8988T (cell line): ENCODE results near the gene UBA3.

Experiments
- DNase-seq: peaks from one replicate; pipeline ENCODE4 v3.0.0; 2011

UBA3 gene

DNA sequence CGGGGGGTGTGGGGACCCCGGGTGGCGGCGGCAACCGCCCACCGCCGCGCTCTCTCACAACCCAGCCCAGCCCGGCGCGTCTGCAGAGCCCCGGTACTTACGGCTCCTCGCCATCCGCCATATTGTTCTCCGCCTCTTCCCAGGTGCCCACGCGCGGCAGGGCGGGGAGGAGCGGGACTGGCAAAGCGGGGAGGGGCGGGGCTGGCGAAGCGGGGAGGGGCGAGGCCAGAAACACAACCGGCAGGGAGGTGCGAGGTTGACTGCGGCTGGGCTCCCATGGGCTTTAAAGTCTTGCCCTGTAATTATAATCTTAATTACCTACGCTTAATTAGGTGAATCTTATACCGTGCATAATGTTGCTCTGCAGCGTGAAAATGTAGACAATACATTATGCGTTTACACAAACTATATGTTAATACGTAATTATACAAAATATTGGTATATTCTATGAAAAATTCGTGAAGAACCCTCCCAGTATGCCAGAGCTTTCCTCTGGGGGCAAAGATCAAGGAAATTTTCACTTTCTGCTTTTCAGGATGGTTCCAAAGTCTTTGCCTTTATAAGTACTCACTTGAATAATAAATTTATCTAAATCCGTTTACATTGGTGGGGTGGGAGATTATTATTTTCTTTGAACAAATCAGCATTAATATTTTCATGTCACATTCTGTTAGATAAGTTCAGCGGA, at the start of gene UBA3:
Gene UBA3 (minus strand): TSS at position 133 of the 688 bp plus-strand sequence. CDS start 12 bp downstream, at position 121.
- DNase-seq, result peak; percentile 51

DNA sequence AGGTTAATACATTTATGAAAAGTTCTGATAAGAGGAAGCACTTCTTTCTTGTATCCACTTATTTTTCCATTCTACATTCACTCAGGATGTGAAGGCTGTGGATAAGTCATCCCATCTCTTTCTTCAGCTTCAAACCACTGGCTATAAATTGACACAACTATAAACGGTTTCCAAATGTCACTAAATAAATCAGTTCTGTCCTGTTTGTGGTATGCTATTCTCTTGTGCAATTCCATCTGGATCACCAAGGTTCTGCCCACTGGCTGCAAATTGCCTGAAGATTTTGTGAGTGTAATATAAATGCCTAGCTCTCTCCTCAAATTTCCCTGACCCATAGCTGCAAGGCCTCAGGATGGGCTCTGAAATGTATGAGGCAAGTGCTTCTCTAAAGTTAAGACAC, 49.4 kb upstream of the UBA3 start:
- DNase-seq, result no peak

DNA sequence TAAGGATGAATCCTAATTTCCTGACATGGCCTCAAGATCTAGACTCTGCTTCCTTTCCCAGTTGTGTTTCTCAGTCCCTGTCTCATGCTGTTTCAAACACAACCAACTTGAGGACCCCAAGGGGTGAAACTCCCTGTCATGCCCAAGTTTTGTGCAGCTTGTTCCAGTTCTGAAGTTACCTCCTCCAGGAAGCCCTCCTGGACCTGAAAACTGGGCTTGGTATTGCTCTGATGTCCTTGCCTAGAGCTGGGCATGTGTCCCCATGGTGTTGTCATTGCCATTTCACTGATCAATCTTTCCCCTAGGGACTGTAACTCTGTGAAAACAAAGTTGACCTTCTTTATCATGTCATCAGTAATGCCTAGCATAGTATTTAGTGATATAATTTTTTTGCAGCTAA, 48.3 kb upstream of the UBA3 start:
- no peak for DNase-seq

DNA sequence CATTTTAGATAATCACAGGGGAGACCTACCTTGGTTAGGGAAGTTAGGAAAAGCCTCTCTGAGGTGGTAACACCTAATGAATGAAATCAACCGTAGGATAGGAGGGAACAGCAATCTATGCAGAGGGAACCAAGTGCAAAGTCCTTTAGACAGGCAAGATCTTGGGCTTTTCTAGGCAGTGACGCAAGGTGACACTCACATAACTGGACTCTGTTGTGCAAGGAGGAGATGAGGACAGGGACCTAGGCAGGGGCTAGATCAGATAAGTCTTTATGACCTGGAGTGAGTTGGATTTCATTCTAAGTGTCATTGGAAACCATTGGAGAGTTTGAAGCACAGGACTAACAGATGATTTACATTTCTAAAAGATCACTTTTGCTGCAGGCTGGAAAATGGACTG, 46.8 kb upstream of the UBA3 start:
- DNase-seq, result no peak

DNA sequence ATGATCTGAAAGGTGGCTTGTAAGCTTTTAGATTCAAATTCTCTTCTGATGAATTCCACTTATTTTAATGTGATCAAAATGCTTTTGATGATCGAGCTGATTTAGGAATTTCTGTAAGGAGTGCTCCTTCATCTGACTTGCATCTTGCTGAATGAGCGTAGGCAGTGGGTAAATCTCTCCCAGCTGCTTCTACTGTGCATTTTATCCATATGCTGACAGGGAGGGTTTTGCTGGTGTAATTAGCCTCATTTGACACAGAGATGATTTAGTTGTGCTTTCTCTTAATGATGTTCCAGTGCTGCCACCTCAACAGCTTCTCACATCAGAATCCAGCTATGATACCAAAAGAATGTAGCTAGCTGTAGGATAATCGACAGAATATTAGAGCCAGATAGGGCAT, 46.1 kb upstream of the UBA3 start:
- no peak for DNase-seq

DNA sequence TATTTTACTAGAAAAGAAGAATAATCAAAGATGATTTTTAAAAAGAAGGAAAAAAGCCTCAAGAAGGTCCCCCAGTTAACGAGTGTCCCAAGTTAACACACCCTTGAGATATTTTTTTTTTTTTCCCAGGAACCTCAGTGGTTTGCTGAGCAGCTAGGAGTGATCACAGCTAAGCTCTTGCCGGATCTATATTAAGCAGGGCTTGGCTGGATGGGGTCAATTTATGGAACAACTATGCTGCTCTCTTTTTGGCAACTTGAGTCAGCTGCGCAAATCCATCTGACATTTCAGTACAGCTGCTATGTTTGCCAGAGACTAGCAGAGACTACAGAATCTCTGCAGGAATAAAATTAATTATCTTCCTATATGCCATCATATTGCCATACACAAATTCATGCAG, 42.2 kb upstream of the UBA3 start, which contains the start of gene LMOD3:
Gene LMOD3 (minus strand): TSS at position 193 of the 400 bp plus-strand sequence. CDS start 209 bp downstream, outside the sequence.
- no peak for DNase-seq

DNA sequence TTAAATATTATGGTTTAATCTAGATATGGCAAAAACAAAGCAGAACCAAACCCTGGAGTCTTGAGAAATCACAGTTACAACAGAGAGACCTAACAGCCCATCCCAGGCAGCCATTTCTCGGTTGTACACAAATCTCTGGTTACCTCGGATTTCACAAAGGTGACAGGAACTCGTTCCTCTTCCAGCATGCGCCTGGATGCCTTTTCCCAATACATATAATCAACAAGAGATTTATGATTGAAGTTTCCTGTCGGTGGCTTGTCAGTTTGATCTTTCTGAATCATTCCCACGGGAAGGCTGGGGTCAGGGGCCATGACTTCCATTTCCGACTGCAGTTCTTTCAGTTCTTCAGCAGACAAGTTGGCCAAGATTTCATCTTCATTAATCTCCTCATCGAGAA, 41.8 kb upstream of the UBA3 start:
- DNase-seq, result no peak

DNA sequence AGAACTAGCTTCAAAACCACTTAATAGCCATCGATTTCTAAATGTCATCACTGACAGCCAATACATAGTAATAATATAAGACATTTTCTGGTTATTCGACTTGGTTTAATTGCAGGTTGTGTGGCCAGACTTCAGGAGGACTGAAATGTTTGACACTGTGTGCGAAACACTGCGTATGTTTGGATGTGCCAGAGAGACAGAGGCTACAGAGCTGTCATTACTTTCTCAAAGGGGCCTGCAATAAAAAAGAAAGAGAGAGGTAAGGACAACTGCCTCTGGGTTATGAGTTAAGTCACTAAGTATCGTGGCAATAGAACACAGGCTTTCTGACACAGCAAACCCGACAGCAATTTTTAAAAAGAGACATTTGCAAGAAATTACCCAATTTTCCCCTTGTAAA, 41.3 kb upstream of the UBA3 start:
- DNase-seq, result no peak

DNA sequence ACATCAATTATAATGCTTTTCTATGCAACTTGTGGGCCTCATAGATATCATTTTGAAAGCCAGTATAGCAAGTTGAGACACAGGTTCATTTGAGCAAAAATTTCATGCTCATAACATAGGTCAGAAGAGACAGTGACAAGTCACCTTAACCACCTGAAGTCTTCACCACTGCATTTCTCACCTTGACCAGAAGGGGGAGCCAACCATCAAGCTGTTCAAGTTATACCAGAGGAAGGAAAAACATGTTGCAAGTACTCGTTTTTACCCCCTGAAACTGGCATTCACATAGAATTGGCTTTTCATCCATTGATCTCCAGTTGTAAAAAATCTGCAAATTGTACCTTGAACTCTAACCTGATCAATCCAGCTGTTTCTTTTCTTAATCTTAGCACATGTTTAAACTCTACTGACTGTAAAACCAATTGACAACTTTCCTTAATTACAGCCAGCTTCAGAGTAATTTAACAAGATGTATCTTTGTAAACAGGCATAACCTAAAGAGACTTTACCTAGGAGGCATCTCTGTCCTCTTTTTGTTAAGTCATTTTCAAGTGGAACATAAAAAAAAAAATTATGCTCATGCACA, 40.8 kb upstream of the UBA3 start:
- DNase-seq, result no peak

DNA sequence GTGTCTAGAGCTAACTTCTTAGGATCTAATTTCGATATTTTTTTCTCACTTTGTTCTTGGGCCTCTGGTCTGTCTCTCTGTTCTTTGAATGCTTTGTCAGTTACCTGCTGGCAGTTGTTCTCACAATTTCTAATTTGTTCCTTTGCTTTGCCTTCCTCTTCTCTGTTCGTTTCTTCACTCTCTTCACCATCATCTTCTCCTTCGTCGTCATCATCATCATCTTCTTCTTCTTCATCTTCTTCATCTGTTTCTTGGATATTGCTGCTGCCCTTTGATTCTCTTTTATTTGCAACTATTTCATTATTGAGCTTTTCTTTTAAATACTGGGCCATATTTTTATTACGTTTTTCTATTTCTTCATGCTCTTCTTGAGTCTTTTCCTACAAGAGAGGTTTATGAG, 39.5 kb upstream of the UBA3 start:
- DNase-seq, result no peak

DNA sequence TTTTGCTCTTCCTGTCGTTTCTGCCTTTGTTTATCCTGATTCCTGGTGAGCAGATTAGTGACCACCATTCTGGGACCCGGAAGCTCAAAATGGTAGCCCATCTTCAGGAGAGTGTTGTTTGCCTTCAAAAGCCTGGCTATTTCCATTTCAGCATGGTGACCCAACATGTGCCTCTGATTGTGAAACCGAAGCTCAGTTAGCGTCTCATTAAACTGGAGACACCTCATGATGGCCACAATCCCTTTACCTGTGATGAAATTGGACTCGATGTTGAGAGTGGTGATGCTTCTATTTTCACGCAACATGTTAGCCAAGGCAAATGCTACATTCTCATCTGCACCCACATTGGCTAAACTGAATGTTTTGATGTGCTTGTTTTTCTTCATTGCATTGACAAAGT, 39.0 kb upstream of the UBA3 start:
- no peak for DNase-seq

DNA sequence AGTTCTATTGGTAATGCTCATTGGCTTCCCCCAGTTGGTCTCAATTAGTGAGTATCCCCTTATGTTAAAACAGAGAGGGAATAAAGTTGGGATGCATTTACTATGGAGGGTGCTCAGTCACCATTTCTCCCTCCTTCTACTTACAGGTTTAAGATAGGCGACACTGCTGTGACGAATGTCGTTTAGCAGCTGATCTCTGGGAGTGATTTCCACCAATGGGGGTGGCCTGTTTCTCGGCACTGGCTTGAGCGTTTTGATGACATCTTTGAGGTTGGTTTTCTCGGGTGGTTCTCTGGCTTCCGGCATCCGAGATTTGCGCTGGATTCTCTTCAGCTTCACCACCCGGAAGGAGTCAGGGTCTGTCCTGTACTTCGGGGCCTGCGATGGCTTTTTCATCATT, 38.4 kb upstream of the UBA3 start:
- DNase-seq, result no peak

DNA sequence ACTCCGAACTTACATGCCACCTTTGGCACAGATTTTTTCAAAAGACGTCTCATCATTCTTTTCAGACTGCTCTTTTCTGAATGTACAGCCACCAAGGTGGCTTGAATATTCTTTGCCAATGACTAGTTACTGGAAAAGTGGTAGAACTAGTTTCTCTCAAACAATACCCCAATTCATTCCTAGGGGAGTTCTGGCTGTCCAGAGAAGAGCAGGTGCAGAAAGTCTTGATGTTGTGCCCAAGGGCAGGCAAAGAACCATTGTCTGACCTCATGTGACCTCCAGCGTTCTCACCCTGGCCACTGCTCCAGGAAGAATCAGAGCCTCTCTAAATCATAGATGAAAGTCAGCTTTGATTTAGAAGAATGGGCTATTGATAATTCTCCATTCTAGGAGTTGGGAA, 36.7 kb upstream of the UBA3 start:
- no peak for DNase-seq

DNA sequence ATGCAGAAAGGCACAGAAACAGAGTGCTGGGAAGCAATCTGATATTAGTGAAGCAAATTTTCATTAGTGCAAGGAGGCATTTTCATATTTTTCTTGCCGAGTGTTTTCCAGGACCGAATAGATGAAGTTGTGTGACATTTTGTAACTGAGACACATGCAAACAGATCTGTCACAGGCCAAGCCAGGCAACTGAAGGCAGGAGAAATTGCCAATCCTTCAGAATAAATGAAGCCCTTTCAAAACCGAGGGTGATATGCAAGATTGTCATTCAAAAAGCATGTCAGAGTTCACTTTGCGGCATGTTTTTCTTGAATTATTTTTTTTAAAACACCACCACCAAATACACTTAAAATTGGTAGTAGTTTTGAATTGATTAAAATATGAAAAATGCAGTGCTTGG, 36.0 kb upstream of the UBA3 start:
- DNase-seq, result no peak

DNA sequence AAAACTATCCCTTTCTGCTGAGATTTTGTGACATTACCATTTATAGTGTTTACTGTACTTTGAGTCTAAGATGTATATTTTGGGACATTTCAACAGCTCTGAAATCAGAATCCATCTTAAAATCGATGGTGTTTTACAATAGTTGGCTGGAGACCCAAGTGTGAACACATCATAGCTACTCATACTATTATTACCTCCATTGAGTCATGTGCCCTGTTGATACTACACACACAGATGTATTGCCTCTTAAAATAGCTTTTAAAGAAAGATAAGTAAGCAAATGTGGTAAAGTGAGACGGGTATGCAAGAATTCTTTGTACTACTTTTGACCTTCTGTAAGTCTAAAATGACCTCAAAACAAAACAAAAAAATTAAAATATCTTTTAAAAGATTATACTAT, 35.6 kb upstream of the UBA3 start:
- DNase-seq, result no peak

DNA sequence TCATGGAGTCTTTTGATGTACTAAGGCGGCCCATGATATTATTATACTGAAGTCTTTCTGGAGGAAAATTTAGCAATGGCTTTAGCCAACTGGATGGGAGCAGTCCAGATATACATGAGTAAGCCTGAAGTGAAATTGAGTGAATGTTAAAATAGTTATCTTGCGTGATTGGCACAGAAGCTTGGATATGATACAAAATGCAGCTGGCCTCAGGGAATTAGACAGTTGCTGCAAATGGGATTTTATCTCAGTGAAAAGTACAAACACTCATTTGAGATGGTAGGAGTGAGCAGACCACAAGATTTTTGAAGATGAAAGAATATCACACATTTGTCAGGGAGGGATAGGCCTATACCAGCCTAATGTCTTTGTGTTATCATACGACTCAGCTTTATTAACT, 33.4 kb upstream of the UBA3 start:
- no peak for DNase-seq

DNA sequence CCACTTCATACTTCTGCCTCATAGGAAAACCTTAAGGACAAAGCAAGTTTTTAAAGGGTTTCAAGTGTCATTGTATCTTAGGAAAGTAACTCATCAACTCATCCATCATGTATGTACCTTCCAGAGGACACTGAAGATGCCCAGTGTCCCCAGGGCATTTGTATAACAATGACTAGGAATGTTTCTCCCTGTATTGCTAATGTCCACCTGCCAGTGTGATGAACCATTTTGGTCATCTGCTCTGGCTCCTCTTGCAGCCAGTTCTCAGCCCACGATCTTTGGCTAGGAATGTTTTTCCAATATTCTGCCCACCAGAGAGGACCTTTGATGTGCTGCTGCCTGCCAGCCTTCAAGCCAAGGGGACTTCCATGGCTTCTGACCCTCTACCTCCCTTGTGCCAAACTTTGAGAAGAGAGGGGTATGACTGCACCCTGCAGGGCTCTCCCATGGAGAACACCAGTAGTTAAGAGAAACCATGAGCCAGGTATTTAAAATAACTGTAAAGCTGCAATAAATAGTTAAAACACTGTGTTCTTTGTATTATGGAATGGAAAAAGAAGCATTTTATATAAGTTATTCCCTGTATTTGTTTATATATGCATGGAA, 30.9 kb upstream of the UBA3 start:
- DNase-seq, result no peak

DNA sequence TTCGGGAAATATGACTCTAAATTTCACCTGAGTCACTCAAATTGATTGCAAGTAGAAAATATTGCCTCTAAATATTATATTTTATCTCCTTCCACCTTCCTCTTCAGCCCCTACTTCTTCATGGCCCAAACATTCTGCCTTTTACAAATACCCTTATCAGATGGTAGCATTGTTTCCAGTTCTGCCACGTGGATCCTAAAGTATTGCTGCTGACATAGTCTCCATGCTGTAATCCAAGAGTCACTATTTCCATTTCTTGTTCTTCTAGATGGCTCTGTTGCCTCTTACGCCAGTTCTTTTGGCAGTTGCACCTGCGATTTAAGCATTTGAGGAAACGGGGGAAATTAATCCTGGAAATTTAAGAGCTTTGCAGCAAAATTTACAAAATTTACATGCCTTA, 28.6 kb upstream of the UBA3 start:
- no peak for DNase-seq

DNA sequence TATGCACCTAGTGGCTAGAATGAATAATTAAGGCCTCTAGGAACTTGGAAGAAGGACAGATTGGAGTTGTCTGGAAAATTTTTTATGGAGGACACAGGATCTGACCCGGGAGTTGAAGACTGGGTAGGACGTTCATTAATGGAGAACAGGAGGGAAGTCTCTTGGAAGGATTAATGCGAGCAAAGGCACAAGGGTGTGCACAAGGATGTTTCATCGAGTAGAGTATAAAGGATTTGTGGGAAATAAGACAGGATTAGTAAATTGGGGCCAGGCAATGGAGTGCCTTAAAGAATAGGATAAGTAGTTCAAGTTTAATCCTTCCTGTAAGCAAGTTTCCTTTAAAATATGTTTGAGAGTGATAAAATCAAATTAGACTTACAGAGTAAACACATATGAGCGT, 27.7 kb upstream of the UBA3 start:
- DNase-seq, result no peak

DNA sequence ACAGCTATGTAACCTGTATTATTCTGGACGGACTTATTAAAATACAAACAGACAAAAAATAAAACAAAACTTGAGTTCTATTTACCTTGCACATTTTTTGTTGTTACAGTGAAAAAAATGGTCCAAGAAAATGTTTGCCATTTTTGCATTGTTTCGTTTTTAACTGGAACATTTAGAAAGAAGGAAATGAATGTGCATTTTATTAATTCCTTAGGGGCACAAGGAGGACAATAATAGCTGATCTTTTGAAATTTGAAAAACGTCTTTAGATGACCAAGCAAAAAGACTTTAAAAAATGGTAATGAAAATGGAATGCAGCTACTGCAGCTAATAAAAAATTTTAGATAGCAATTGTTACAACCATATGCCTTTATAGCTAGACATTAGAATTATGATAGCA, 25.2 kb upstream of the UBA3 start:
- DNase-seq, result no peak

DNA sequence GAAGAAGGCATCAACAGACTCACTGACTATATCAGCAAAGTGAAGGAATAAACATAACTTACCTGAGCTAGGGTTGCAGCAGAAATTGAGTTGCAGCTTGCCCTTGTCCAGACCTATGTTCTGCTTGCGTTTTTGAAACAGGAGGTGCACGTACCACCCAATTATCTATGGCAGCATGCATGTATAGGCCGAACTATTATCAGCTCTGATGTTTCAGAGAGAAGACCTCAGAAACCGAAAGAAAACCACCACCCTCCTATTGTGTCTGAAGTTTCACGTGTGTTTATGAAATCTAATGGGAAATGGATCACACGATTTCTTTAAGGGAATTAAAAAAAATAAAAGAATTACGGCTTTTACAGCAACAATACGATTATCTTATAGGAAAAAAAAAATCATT, 24.4 kb upstream of the UBA3 start:
- DNase-seq, result no peak

DNA sequence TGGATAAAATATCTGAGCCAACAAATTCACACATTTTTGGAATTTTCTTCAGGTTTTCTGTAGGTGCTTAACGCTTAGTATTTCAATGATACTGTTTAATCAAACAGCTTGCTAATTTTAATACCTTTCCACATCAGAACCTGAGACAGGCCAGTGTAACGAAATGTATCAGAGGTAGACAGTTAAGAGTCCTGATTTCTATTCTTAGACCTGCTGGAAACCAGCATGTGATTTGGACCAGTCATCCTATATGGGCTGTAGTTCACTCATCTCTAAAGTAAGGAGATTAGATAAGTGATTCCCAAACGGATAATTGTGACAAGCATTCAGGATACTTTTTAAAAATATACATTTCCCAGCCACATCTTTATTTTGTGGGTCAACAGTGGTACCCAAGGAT, 23.0 kb upstream of the UBA3 start:
- no peak for DNase-seq

DNA sequence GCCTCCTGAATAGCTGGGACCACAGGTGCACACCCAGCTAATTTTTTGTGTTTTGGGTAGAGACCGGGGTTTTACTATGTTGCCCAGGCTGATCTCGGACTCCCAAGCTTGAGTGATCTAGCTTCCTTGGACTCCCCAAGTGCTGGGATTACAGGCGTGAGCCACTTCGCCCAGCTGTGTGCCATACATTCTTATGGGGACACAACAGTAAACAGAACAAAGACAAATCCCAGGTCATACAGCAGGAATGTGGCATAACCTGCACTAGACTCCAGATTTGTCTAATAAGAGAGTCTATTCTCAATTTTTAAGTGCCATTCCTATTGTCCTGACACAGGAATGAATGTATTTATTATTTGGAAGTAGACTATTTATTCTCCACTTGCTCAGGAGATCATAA, 22.2 kb upstream of the UBA3 start:
- no peak for DNase-seq

DNA sequence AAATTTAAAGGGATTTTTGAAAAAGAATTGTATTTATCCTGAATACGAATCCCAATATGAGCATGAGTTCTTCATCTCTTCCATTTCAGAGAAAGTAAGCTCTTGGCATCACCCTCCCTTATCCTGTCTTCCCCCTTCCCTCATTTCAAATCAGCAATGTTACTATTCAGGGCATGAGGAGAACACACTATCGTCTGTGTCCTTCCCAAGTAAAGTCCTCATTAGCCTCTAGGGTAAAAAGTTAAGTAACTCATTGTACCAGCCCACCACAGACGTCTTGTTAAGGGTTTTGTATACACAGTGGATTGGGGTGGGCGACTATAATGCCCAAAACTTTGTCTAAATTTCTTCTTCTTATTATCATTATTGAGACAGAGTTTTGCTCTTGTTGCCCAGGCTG, 19.4 kb upstream of the UBA3 start:
- no peak for DNase-seq
